NCI-H128 (cell line): Measurements from ENCODE around the gene AGER.
A peak's percentile ranks its signal among the peaks of the same experiment; 100 is the strongest.

Experiments
- DNase-seq: peaks from one replicate; lab custom pipeline; 2025; ENCODE audit not compliant: unreplicated experiment; lab: John Stamatoyannopoulos, UW

Gene AGER

GRCh38 chr6:32173051-32173727 is 10.9 kb downstream of the AGER start:
- DNase-seq, result no peak

GRCh38 chr6:32171234-32171633 is 12.8 kb downstream of the AGER start:
- no peak for DNase-seq

GRCh38 chr6:32170294-32170693 is 13.8 kb downstream of the AGER start:
- DNase-seq, result no peak

GRCh38 chr6:32168807-32169591 is 15.1 kb downstream of the AGER start:
- no peak for DNase-seq

- DNase-seq, result no peak
Observed at GRCh38 chr6:32168350-32168749, 15.7 kb downstream of the AGER start.

- DNase-seq, result no peak
Observed at GRCh38 chr6:32167761-32168262, 16.2 kb downstream of the AGER start.

GRCh38 chr6:32167154-32167760 is 16.8 kb downstream of the AGER start:
- DNase-seq, result no peak

- DNase-seq, result no peak
Observed at GRCh38 chr6:32166411-32167061, 17.5 kb downstream of the AGER start.

- DNase-seq, result no peak
Observed at GRCh38 chr6:32164295-32164694, 19.8 kb downstream of the AGER start, which contains the start of gene EGFL8. EGFL8 (plus strand) TSS chr6:32164595; CDS start chr6:32166166, 1,571 bp downstream.

GRCh38 chr6:32163559-32164258 is 20.3 kb downstream of the AGER start:
- no peak for DNase-seq

- DNase-seq, result no peak
Observed at GRCh38 chr6:32158052-32158451, 26.0 kb downstream of the AGER start.

- DNase-seq, result no peak
Observed at GRCh38 chr6:32156891-32157290, 27.2 kb downstream of the AGER start.

- DNase-seq, result peak; percentile 41
Observed at GRCh38 chr6:32154514-32155161, 29.4 kb downstream of the AGER start.

- DNase-seq, result peak; percentile 46
Observed at GRCh38 chr6:32153564-32154513, 30.2 kb downstream of the AGER start, which contains the start of gene PPT2. PPT2 (plus strand) TSS chr6:32154141; CDS start chr6:32154595, 454 bp downstream.

- no peak for DNase-seq
Observed at GRCh38 chr6:32152769-32153563, 31.1 kb downstream of the AGER start.

GRCh38 chr6:32151863-32152768 is 31.9 kb downstream of the AGER start, which contains the start of gene PRRT1:
PRRT1 (minus strand) TSS chr6:32151939; CDS start chr6:32151827, 112 bp downstream.
- no peak for DNase-seq
